ENCODE results near the gene RCSD1.

RCSD1 gene

GRCh38 chr1:167674156-167674555 is 44.1 kb downstream of the RCSD1 start:
- TF ChIP-seq CTCF (IDR thresholded peaks at IDR 0.05; ENCODE audit: low read length, missing control alignments): no peak
- H3K4me3 ChIP-seq (replicated peaks; ENCODE audit: low read depth, low read length): no peak overlapping the region
- DNase-seq (ENCODE audit: low read depth): no peak

GRCh38 chr1:167675440-167675839 is 45.4 kb downstream of the RCSD1 start:
- no peak for DNase-seq (ENCODE audit: low read depth)
- H3K4me3 ChIP-seq (replicated peaks; ENCODE audit: low read depth, low read length): no peak overlapping the region
- TF ChIP-seq CTCF (IDR thresholded peaks at IDR 0.05; ENCODE audit: low read length, missing control alignments): no peak

- H3K4me3 ChIP-seq (replicated peaks; ENCODE audit: low read depth, low read length): no peak overlapping the region
- no peak for TF ChIP-seq CTCF (IDR thresholded peaks at IDR 0.05; ENCODE audit: low read length, missing control alignments)
- no peak for DNase-seq (ENCODE audit: low read depth)
These were observed 46.3 kb downstream of the RCSD1 start for GRCh38 chr1:167676205-167676915.

DNA sequence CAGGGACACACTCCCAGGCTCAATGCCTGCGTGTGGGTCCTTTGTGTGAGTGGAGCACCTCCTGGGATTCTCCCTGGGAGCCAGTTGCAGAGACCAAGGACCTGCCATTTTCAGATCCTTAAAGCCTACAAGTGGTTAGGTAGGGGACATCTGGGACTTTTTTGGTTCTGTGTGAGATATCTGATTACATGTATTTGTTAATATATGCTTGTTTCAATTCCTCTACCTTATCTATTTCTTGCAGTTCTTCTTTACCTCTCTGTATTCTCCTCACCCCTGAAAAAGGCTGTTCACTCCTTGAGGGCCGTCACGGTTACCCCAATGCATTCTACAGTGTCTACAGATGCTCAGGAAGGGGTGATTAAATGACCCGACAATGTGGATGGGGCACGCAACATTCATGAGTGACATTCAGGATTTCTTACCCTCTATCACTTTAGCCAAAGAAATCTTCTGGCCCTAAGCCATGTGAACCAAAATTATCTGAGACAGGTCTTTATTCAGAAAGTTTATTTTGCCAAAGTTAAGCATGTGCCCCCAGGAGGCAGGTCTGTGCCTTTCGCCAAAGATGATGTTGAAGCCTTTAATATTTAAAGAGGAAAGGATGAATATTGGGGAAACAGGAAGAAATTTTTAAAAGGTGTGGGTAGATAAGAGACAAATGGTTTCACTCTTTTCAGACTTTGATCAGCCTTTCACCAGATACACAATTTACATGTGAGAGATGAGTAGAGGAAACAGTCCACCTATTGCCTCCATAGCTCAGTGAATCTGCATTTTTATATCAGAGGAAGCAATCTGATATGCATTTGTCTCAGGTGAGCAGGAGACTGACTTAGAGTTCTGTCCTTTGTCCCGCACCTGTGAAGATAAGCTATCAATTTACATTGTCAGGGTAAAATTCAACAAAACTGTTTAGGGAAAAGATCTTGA is 47.1 kb downstream of the RCSD1 start:
- no peak for DNase-seq (ENCODE audit: low read depth)
- no peak for TF ChIP-seq CTCF (IDR thresholded peaks at IDR 0.05; ENCODE audit: low read length, missing control alignments)
- H3K4me3 ChIP-seq (replicated peaks; ENCODE audit: low read depth, low read length): no peak overlapping the region

DNA sequence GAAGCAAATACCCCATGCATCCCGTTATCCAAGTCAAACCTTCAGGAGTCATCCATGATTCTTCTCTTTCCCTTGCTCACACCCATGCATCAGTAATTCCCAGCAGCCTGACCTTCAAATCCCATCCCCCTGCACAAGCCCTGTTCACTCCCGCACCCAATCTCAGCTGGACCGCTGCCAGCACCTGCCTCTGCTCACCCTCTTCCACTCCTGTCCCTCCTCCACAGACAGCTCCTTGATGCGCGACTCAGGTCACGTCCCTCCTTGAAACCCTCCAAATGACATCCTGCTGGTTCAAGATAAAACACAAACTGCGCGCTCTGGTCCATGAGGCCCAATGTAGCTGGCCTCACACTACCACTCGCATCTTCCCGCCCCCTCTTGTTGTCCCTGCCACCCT is 48.4 kb downstream of the RCSD1 start:
- no peak overlapping the region for H3K4me3 ChIP-seq (replicated peaks; ENCODE audit: low read depth, low read length)
- TF ChIP-seq CTCF (IDR thresholded peaks at IDR 0.05; ENCODE audit: low read length, missing control alignments): no peak
- DNase-seq (ENCODE audit: low read depth): no peak

- no peak overlapping the region for H3K4me3 ChIP-seq (replicated peaks; ENCODE audit: low read depth, low read length)
- no peak for TF ChIP-seq CTCF (IDR thresholded peaks at IDR 0.05; ENCODE audit: low read length, missing control alignments)
- no peak for DNase-seq (ENCODE audit: low read depth)
These were observed 48.8 kb downstream of the RCSD1 start for GRCh38 chr1:167678838-167679237.
